Heart right ventricle (tissue), 16 donors: Measurements from ENCODE around the gene SOAT2. TPM values are rescaled to one million over a fixed set of nuclear protein-coding genes. Genes with fewer than 3 reads are reported as not detected.

Source experiments
- ATAC-seq, 8 donors: fragments of 200-7000 bp; cut with Tn5 transposase; one replicate each; pipeline ENCODE4 v1.9.1; 2020; ENCODE audit warnings: mild to moderate bottlenecking in 8 of 8, moderate library complexity in 8 of 8, moderate number of reproducible peaks in 1 of 8
- DNase-seq, 2 donors: peaks; one replicate each; pipeline ENCODE4 v3.0.0-alpha.2; 2020
- H3K27ac ChIP-seq, 10 donors: fragments of 200-600 bp; sonication (generic) in 2 of 10; one replicate each; pipeline versions ENCODE4 v1.5.0 to v1.8.0; 2020 to 2022; ENCODE audit warnings: mild to moderate bottlenecking in 3 of 10
- H3K27me3 ChIP-seq, 7 donors: fragments of 200-600 bp; one replicate each; pipeline ENCODE4 v1.8.0; 2021 to 2022; ENCODE audit warnings: mild to moderate bottlenecking in 2 of 7
- H3K36me3 ChIP-seq, 9 donors: fragments of 200-600 bp; sonication (generic) in 1 of 9; one replicate each; pipeline versions ENCODE4 v1.5.0 to v1.8.0; 2020 to 2022; ENCODE audit warnings: mild to moderate bottlenecking in 2 of 9
- H3K4me1 ChIP-seq, 9 donors: fragments of 200-600 bp; sonication (generic) in 1 of 9; one replicate each; pipeline versions ENCODE4 v1.5.0 to v1.8.0; 2020 to 2022; ENCODE audit warnings: mild to moderate bottlenecking in 4 of 9
- H3K4me3 ChIP-seq, 10 donors: fragments of 200-600 bp; sonication (generic) in 2 of 10; one replicate each; pipeline versions ENCODE4 v1.5.0 to v1.8.0; 2020 to 2022; ENCODE audit warnings: mild to moderate bottlenecking in 7 of 10, moderate library complexity in 2 of 10
- H3K9me3 ChIP-seq, 11 donors: fragments of 200-600 bp in 10 of 11; sonication (generic) in 2 of 11; one replicate each; pipeline versions ENCODE4 v1.5.0 to v1.8.0; 2013 to 2022; ENCODE audit warnings: mild to moderate bottlenecking in 2 of 11, control low read depth in 1 of 11, moderate library complexity in 1 of 11
- WGBS, 2 donors: extraction: QIAGEN DNeasy Blood & Tissue Kit; methylation state at CpG; one replicate each; pipeline ENCODE4 v1.1.7; 2013; ENCODE audit warnings: inconsistent platforms in 1 of 2; 5-methylcytosine and 5-hydroxymethylcytosine counted together
- intact Hi-C, 10 donors: fragments of 100-400 bp; cut with DNase I; formaldehyde crosslinking; loops; one replicate each; pipeline versions ENCODE4 v1.11.1 to v1.14.2; 2022
- polyA plus RNA-seq, 2 donors: library from polyadenylated mRNA; stranded (reverse); fragments of 200-250 nt; gene quantifications; one replicate each; pipeline ENCODE4 v1.2.3, GENCODE V29; 2013
- total RNA-seq, 10 donors: library from RNA; stranded (reverse); fragmentation: NEBNext Ultra II Directional in 3 of 10; extraction: Animal tissue kit (Norgen Biotek cat#: 25700) in 3 of 10; gene quantifications; one replicate each; pipeline versions ENCODE4 v1.2.1 to v1.2.4, GENCODE V29; 2021 to 2023
- TF ChIP-seq, protein P1 (sequence below), 9 donors: fragments of 200-600 bp; sonication (generic) in 2 of 9; IDR thresholded peaks; one replicate each; pipeline versions ENCODE4 v1.5.0 to v1.8.0; 2021 to 2022; ENCODE audit warnings: antibody characterized with exemption in 9 of 9, mild to moderate bottlenecking in 5 of 9, moderate library complexity in 1 of 9
- donor health status: Arrhythmogenic right ventricular cardiomyopathy.
- donor health status: ischemic (EF 13 %, LVEDD 7.1; RV severe dilation, severe dysfunction).
- donor health status: healthy with polysubstance abuse.
- donor health status: DM: no; HTN: yes; CAD: no.
- donor health status: DM: no; HTN: no; CAD: no.
- donor health status: ischemic (EF 25% LVEDD 6.9; RV normal size, moderate dysfunction).
- donor health status: ischemic (EF 25% LVEDD 5.7; RV mildly dilated, moderate dysfunction).
- donor health status: healthy.
- donor health status: DM: yes; HTN: yes; CAD: no.
- donor health status: Ischemic cardiomyopathy.
- donor health status: ischemic (EF 35%, LVEDD 5.7; RV mildly dilated, moderate dysfunction).
- donor health status: nonischemic (EF 11% LVEDD 7.7; RV severe dilation, severe dysfunction).
- donor health status: DM: yes; HTN: yes; CAD: no.
- donor health status: PGD.
- donor health status: ischemic (EF 29% LVEDD 5.4; RV normal size, mild dysfunction).
- donor health status: nonischemic (EF 23%, LVEDD 6.1; RV moderate dilation, normal function).

The SOAT2 gene
- total and polyA plus RNA-seq, 12 donors = 0.03 TPM; not detected in 11

DNA sequence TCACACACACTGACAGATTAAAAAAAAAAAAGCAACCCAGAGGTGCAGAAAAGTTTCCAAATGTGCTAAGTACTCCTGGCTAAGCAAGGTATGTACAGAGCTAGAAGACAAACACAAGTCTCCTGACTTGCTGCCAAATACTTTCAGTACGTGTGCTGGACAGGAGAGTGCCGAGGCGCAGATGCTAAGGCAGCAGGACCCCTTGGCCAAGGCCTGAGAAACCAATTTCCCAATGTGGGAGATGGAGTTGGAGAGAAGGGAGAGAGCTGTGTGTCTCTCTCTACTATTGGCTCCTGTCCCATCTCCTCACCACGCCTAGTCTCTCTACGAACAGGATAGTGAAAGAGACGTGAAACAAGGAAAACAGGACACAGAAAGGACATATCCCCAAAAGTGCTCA, 29.4 kb upstream of the SOAT2 start:
- 37 to 44% methylated on average over 6 of the region's 6 CpGs for WGBS, 2 donors
- intact Hi-C loops = loop anchor here in 2 of 10 donors (2.0 to 10.0 kb wide), 2 partner anchors 213 to 221 kb away; partner anchors contain the start of genes MYG1 (in 1 of the 2) and PFDN5 (in 1 of the 2)
- H3K4me3 ChIP-seq = no peak overlapping the region
- peaks cover 51 to 85% (median 69%) of the 10 kb centered on the region in 9 donors for H3K4me1 ChIP-seq
- no peaks in the 10 kb centered on the region for H3K27me3 ChIP-seq
- no peaks in the 10 kb centered on the region for H3K9me3 ChIP-seq
- TF ChIP-seq, protein P1, sequence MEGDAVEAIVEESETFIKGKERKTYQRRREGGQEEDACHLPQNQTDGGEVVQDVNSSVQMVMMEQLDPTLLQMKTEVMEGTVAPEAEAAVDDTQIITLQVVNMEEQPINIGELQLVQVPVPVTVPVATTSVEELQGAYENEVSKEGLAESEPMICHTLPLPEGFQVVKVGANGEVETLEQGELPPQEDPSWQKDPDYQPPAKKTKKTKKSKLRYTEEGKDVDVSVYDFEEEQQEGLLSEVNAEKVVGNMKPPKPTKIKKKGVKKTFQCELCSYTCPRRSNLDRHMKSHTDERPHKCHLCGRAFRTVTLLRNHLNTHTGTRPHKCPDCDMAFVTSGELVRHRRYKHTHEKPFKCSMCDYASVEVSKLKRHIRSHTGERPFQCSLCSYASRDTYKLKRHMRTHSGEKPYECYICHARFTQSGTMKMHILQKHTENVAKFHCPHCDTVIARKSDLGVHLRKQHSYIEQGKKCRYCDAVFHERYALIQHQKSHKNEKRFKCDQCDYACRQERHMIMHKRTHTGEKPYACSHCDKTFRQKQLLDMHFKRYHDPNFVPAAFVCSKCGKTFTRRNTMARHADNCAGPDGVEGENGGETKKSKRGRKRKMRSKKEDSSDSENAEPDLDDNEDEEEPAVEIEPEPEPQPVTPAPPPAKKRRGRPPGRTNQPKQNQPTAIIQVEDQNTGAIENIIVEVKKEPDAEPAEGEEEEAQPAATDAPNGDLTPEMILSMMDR (IDR thresholded peaks at IDR 0.05) = no peak
- H3K27ac ChIP-seq = peak overlapping the region in 9 of 10 donors; percentile 4 to 81 (median 36)
- H3K36me3 ChIP-seq = peaks cover 0 to 69% (median 23%) of the 10 kb centered on the region in 9 donors
- ATAC-seq (no peak), DNase-seq (no peak)

DNA sequence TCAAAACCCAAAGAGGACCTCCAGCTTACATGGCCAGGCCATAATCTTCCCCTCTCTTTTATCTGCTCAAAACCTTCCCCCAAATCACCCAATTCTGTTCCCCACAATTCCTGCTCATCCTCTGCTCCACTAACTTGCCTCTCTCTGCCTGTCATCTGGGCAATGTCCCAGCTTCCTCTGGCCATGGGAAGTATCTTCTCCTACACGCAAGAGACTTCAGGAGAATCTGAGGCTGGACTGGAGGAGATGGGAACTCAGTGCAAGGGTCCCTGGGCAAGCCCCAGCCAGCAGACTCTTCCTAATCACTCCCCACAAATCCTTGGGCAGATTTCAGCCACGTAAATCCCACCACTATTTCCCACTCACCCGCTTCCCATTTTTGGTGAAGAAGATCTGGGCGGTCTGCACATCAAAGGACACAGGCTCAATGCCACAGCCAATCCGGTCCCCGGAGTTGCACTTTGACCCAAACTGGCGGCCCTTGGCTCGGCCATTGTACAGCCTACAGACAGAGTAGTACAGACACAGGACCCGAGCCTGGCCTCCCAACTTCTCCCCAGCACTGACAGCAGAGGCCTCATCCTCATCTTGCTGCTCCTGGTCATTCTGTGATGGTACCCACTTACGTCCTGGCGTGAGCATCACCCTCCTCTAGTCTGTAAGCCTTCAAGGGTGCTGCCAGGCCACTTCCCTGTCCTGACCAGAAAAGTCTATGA, 28.8 kb upstream of the SOAT2 start:
- H3K36me3 ChIP-seq = peaks cover 0 to 65% (median 23%) of the 10 kb centered on the region in 9 donors
- no peak overlapping the region for H3K4me3 ChIP-seq
- TF ChIP-seq, protein P1 (IDR thresholded peaks at IDR 0.05) = no peak
- ATAC-seq (no peak), DNase-seq (no peak)
- no peaks in the 10 kb centered on the region for H3K9me3 ChIP-seq
- intact Hi-C loops = loop anchor here in 1 of 10 donors (10.0 kb wide), 1 partner anchor 220 kb away; the partner anchor contains the start of genes MYG1 and PFDN5
- H3K4me1 ChIP-seq = peaks cover 45 to 80% (median 66%) of the 10 kb centered on the region in 9 donors
- 90 to 93% methylated on average over 11 of the region's 11 CpGs for WGBS, 2 donors
- H3K27ac ChIP-seq = peak overlapping the region in 9 of 10 donors; percentile 4 to 65 (median 36)
- no peaks in the 10 kb centered on the region for H3K27me3 ChIP-seq

DNA sequence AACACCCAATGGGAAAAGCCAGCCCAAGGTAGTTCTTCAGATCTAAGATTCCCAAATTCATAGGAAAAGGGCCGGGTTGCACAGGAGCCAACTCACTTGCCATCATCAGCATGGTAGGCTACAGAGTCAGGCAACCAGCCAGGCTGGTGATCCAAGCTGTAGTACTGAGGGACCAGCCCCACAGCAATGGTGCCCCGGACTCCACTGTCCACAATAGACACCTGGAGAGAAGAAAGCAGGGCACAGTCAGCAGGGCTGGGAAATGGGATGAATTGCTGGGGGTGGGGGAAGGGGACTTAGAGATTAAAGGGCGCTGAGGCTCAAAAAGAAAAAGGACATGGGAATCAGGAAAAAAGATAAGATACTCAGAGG, 28.3 kb upstream of the SOAT2 start:
- Histone ChIP-seq H3K4me1 (peaks cover 40 to 78% (median 63%) of the 10 kb centered on the region in 9 donors), H3K27me3 (no peaks in the 10 kb centered on the region), H3K36me3 (peaks cover 0 to 62% (median 23%) of the 10 kb centered on the region in 9 donors), H3K9me3 (no peaks in the 10 kb centered on the region), H3K4me3 (no peak overlapping the region), H3K27ac (peak overlapping the region in 2 of 10 donors; percentile 53 to 57)
- TF ChIP-seq, protein P1 (IDR thresholded peaks at IDR 0.05) = no peak
- intact Hi-C loops = loop anchor here in 1 of 10 donors (10.0 kb wide), 1 partner anchor 220 kb away; the partner anchor contains the start of genes MYG1 and PFDN5
- ATAC-seq (no peak), DNase-seq (no peak)
- WGBS, 2 donors = 94 to 97% methylated on average over 3 of the region's 3 CpGs

DNA sequence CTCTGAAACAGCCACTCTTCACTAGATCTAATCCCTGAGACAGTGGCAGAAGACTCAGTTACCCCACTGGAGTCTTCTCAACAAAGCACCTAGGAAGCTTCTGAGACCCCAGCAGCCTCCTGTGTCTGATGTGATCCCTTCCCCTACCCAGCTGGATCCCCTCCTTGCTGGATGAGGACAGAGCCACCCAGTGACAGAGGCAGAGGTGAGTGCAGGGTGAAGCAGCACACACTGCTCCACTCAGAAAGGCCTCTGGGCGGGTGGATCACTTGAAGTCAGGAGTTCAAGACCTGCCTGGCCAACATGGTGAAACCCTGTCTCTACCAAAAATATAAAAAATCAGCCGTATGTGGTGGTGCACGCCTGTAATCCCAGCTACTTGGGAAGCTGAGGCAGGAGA, 26.8 kb upstream of the SOAT2 start:
- Histone ChIP-seq H3K4me3 (no peak overlapping the region), H3K27me3 (no peaks in the 10 kb centered on the region), H3K36me3 (peaks cover 0 to 51% (median 23%) of the 10 kb centered on the region in 9 donors), H3K9me3 (no peaks in the 10 kb centered on the region), H3K4me1 (peaks cover 27 to 69% (median 54%) of the 10 kb centered on the region in 9 donors), H3K27ac (peak overlapping the region in 2 of 10 donors; percentile 0 to 36)
- TF ChIP-seq, protein P1 (IDR thresholded peaks at IDR 0.05) = no peak
- intact Hi-C loops = loop anchor here in 1 of 10 donors (10.0 kb wide), 1 partner anchor 218 kb away; the partner anchor contains the start of genes MYG1 and PFDN5
- WGBS, 2 donors = 94 to 97% methylated on average over 3 of the region's 3 CpGs
- DNase-seq (no peak), ATAC-seq (no peak)
